HepG2 (cell line): ENCODE measurements around the gene ATP13A4. TPM values are rescaled to one million over a fixed set of nuclear protein-coding genes. Genes with fewer than 3 reads are reported as not detected.

Experiments
- BCLAF1 ChIP-seq: fragments of 450-650 bp; IDR thresholded peaks from 2 replicates; pipeline ENCODE4 v1.6.1; 2017; ENCODE audit warnings: mild to moderate bottlenecking
- FOXA3 ChIP-seq: IDR thresholded peaks from 2 replicates; pipeline ENCODE4 v1.6.1; 2016; ENCODE audit warnings: missing genetic modification reagents, missing compliant biosample characterization
- GMEB2 ChIP-seq: IDR thresholded peaks from 2 replicates; pipeline ENCODE4 v1.6.1; 2016; ENCODE audit warnings: missing biosample characterization, missing genetic modification reagents, low read depth
- HMGA1 ChIP-seq: sonication (generic); formaldehyde crosslinking; conservative IDR thresholded peaks from 2 replicates; pipeline ENCODE4 v1.4.0; 2020; ENCODE audit warnings: missing genetic modification reagents
- IRF1 ChIP-seq: sonication (generic); formaldehyde crosslinking; IDR thresholded peaks from 2 replicates; pipeline ENCODE4 v1.4.0; 2020; ENCODE audit warnings: low read depth, mild to moderate bottlenecking, missing genetic modification reagents
- MAX ChIP-seq: IDR thresholded peaks from 2 replicates; pipeline ENCODE4 v1.6.1; 2012; ENCODE audit warnings: inconsistent platforms
- NFE2L1 ChIP-seq: sonication (generic); formaldehyde crosslinking; IDR thresholded peaks from 2 replicates; pipeline ENCODE4 v1.4.0; 2020; ENCODE audit warnings: missing genetic modification reagents, mild to moderate bottlenecking, borderline replicate concordance
- NFIB ChIP-seq: sonication (generic); formaldehyde crosslinking; IDR thresholded peaks from 2 replicates; pipeline ENCODE4 v1.9.0; 2021; ENCODE audit warnings: missing genetic modification reagents, mild to moderate bottlenecking, borderline replicate concordance
- PHF21A ChIP-seq: sonication (generic); formaldehyde crosslinking; IDR thresholded peaks from 2 replicates; pipeline ENCODE4 v1.5.0; 2020; ENCODE audit warnings: mild to moderate bottlenecking, missing genetic modification reagents
- PLSCR1 ChIP-seq: sonication (generic); formaldehyde crosslinking; IDR thresholded peaks from 2 replicates; pipeline ENCODE4 v1.5.0; 2020; ENCODE audit warnings: missing genetic modification reagents, mild to moderate bottlenecking, borderline replicate concordance
- RORA ChIP-seq: sonication (generic); formaldehyde crosslinking; IDR thresholded peaks from 2 replicates; pipeline ENCODE4 v1.5.0; 2020; ENCODE audit warnings: mild to moderate bottlenecking, missing genetic modification reagents, moderate library complexity
- SP2 ChIP-seq: sonication (generic); formaldehyde crosslinking; IDR thresholded peaks from 2 replicates; pipeline ENCODE4 v1.5.1; 2020; ENCODE audit warnings: mild to moderate bottlenecking, missing genetic modification reagents
- SRSF9 ChIP-seq: fragments of 200-400 bp; formaldehyde crosslinking; IDR thresholded peaks from 2 replicates; pipeline ENCODE4 v1.6.1; 2018; ENCODE audit warnings: borderline replicate concordance, mild to moderate bottlenecking, low read depth, low read length; ENCODE audit not compliant: insufficient read depth, poor library complexity, severe bottlenecking
- ZBTB39 ChIP-seq: sonication (generic); formaldehyde crosslinking; IDR thresholded peaks from 2 replicates; pipeline ENCODE4 v1.5.0; 2020; ENCODE audit warnings: missing genetic modification reagents
- ZNF329 ChIP-seq: sonication (generic); formaldehyde crosslinking; IDR thresholded peaks from 2 replicates; pipeline ENCODE4 v1.9.0; 2021; ENCODE audit warnings: low read depth, mild to moderate bottlenecking, missing genetic modification reagents
- ZNF333 ChIP-seq: sonication (generic); formaldehyde crosslinking; IDR thresholded peaks from 2 replicates; pipeline ENCODE4 v1.4.0; 2020; ENCODE audit warnings: mild to moderate bottlenecking, missing genetic modification reagents, borderline replicate concordance
- ZNF337 ChIP-seq: sonication (generic); formaldehyde crosslinking; IDR thresholded peaks from 2 replicates; pipeline ENCODE4 v1.5.1; 2020; ENCODE audit warnings: missing genetic modification reagents, low read depth, mild to moderate bottlenecking, borderline replicate concordance
- ZNF44 ChIP-seq: sonication (generic); formaldehyde crosslinking; IDR thresholded peaks from 2 replicates; pipeline ENCODE4 v1.5.1; 2020; ENCODE audit warnings: mild to moderate bottlenecking, missing genetic modification reagents
- ZNF556 ChIP-seq: sonication (generic); formaldehyde crosslinking; IDR thresholded peaks from 2 replicates; pipeline ENCODE4 v1.4.0; 2020; ENCODE audit warnings: mild to moderate bottlenecking, missing genetic modification reagents, borderline replicate concordance
- ZNF615 ChIP-seq: sonication (generic); formaldehyde crosslinking; IDR thresholded peaks from 2 replicates; pipeline ENCODE4 v1.5.0; 2020; ENCODE audit warnings: mild to moderate bottlenecking, missing genetic modification reagents, borderline replicate concordance
- polyA plus RNA-seq, 8 experiments: library from polyadenylated mRNA; depleted of rRNA in 3 of 8; stranded (reverse) in 7 of 8; unstranded in 1 of 8; fragments of >200 nt; fragmentation: Illumina TruSeq in 4 of 8; extraction: Trizol in 4 of 8; gene quantifications; 2 replicates each; pipeline versions ENCODE4 v1.2.1 to v1.2.3, GENCODE V29; 2011 to 2016; ENCODE audit warnings: low read depth in 4 of 8, missing spikeins in 1 of 8, mixed read lengths in 1 of 8; ENCODE audit not compliant: insufficient read depth in 1 of 8
- total RNA-seq, 5 experiments: library from RNA; depleted of rRNA; stranded (reverse); fragments of >200 nt; fragmentation: Illumina TruSeq; extraction: Trizol; gene quantifications; 2 replicates each; pipeline ENCODE4 v1.2.3, GENCODE V29; 2016; ENCODE audit warnings: low read depth in 1 of 5

The ATP13A4 gene
- total and polyA plus RNA-seq, 2 of the 13 experiments (the other 11 are each of a cell fraction or from before 2014, with no cell fraction given): 0.01 to 0.07 TPM

GRCh38 chr3:193592841-193593667 is 38.4 kb upstream of the ATP13A4 start, which contains the start of gene OPA1 (continued):
- no peak for TF ChIP-seq BCLAF1
- no peak for TF ChIP-seq SRSF9
- TF ChIP-seq ZNF337: peak; percentile 91; the same call in 1 of the 2 replicates
- no peak for TF ChIP-seq RORA (CRISPR knock-in tag)
- TF ChIP-seq MAX: peak; percentile 94
- TF ChIP-seq FOXA3 (CRISPR knock-in tag): peak; percentile 87
- peak; percentile 95 for TF ChIP-seq ZNF556 (CRISPR knock-in tag)
- TF ChIP-seq ZNF329: peak; percentile 85
- TF ChIP-seq ZBTB39: peak; percentile 32
- TF ChIP-seq ZNF615 (CRISPR knock-in tag): no peak; the same call in 1 of the 2 replicates
- TF ChIP-seq GMEB2 (CRISPR knock-in tag): peak; percentile 69; the same call in 1 of the 2 replicates
- peak; percentile 90 for TF ChIP-seq PHF21A (CRISPR knock-in tag)
- no peak for TF ChIP-seq NFE2L1 (CRISPR knock-in tag)
- no peak for TF ChIP-seq IRF1 (CRISPR knock-in tag)
- peak; percentile 89; the same call in 1 of the 2 replicates for TF ChIP-seq ZNF44 (CRISPR knock-in tag)
- no peak for TF ChIP-seq NFIB
- TF ChIP-seq ZNF333 (CRISPR knock-in tag): no peak
- TF ChIP-seq SP2 (CRISPR knock-in tag): peak; percentile 56; the same call in 1 of the 2 replicates
- TF ChIP-seq PLSCR1 (CRISPR knock-in tag): no peak
- TF ChIP-seq HMGA1 (CRISPR knock-in tag): no peak
